GM23248 (cell line): Measurements from ENCODE around the gene STRN4.

Experiments used
- EZH2 ChIP-seq: fragments of 200-600 bp; sonication (generic); IDR thresholded peaks from 2 replicates; pipeline ENCODE4 v1.6.1; 2018; ENCODE audit warnings: antibody characterized with exemption, mild to moderate bottlenecking; ENCODE audit not compliant: insufficient read depth, poor library complexity, severe bottlenecking
- EZH2phosphoT487 ChIP-seq: fragments of 200-600 bp; sonication (generic); IDR thresholded peaks from 2 replicates; pipeline ENCODE4 v1.6.1; 2018; ENCODE audit warnings: antibody characterized with exemption, moderate library complexity, mild to moderate bottlenecking, low read depth; ENCODE audit not compliant: insufficient read depth

DNA sequence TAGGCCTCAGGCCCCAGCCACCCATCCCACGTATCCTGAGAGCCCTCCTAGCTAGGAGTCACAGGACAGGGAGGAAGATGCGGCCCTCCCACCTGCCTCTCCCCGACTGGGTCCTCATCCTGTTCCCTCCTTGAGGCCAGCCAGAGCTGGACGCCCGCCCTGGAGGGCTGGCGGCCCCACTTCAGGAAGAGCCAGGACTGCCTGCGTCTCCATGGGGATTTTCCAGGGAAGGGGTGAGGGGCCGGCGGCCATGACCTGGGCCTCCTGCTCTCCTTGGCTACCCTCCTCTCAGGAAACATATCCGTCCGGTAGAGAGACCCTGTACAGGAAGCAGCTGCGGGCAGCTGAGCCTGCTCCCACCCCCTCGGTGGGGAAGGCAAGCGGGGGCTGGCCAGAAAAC is 18.0 kb downstream of the STRN4 start:
- no peak for TF ChIP-seq EZH2
- no peak for TF ChIP-seq EZH2phosphoT487
